HG03520 (cell line): ENCODE measurements around the gene KLHL22.
"Not testable (repeated sequence)": the region's sequence is repeated elsewhere in the genome, so short reads cannot be mapped to it uniquely, and the experiment has no call there.

Source experiments
- ATAC-seq: cut with Tn5 transposase; IDR thresholded peaks from one replicate; pipeline ENCODE4 v1.9.1; 2021; ENCODE audit warnings: mild to moderate bottlenecking, moderate library complexity; ENCODE audit not compliant: unreplicated experiment

KLHL22 gene

DNA sequence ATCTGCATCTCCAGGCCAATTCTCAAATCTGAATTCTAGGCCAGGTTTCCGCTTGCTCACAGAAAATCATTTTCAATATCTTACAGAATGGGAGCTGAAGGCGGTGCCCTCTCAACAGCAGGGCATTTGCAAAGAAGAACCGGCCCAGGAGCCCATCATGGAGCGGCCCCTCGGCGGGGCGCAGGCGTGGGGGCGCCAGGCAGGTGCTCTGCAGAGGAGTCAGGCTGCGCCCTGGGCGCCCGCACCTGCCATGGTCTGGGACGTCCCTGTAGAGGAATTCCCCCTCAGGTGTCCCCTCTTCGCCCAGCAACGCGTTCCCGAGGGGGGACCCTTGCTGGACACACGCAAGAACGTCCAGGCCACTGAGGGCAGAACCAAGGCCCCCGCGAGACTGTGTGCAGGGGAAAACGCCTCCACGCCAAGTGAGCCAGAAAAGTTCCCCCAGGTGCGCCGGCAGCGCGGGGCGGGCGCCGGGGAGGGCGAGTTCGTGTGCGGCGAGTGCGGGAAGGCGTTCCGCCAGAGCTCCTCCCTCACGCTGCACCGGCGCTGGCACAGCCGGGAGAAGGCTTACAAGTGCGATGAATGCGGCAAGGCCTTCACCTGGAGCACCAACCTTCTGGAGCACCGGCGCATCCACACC is 90.2 kb downstream of the KLHL22 start:
- ATAC-seq: no peak

DNA sequence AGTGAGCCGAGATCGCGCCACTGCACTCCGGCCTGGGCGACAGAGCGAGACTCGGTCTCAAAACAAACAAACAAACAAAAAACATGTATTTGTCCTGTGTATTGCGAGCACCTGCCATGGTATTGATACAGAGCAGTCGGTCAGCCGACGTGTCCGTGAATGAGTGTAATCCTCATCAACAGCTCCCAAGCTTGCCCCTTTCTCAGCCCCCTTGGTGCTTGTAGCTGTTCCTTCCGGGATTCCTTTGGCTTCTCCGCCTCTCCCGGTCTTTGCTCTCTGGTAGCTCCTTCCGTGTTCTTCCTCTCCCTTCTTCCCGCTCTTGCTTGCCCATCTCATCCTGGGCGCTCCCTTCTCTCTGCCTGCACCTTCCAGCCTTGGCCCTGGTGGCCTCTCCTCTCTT is 90.7 kb downstream of the KLHL22 start:
- no peak for ATAC-seq

DNA sequence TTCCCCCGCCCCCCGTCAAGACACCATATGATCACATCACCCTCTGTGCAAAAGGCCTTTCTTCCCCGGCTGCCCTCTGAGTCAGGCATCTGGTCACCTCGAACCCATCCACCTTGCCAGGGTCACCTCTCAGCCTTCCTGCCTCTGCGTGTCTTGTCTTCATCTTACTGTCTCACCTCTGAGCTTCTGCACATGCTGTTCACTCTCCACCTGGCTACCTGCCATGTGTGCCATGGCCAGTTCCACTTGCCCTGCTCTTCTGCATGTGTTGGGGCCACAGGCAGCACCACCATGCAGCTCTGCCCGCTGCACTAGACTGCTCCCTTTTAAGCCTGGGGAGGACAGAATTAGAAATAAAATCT is 91.8 kb downstream of the KLHL22 start:
- no peak for ATAC-seq

DNA sequence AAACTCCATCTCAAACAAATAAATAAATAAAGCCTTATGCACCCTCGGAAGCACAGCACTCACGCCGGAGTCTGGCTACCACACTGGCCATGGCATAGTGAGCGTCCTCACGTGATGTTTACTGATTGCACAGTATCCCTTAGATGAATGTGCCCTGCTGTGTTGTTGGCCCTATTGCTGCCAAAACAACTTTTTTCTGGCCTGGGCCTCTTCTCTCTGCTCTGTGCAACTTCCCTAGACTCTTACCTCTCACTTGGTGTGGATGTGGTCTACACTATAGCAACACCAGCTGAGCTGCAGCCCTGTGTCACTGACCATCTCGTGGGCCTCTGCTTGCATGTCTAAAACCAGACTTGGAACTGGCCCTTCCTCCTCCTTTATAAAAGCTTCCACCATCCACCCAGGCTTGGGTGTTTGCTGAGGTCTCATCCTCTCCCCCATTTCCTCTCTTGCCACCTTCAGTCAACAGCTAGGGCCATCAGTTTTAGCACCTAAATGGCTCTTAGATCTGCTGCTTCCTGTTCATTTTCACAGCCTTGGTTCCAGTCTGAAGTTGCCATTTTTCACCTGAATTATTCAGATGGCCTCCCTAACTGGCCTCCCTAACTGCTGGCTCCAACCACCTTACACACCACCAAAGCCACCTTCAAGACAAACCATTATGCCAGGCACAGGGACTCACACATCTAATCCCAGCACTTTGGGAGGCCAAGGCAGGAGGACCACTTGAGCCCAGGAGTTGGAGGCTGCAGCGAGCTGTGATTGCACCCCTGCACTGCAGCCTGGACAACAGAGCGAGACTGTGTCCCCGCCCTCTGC is 92.4 kb downstream of the KLHL22 start:
- ATAC-seq: no peak

DNA sequence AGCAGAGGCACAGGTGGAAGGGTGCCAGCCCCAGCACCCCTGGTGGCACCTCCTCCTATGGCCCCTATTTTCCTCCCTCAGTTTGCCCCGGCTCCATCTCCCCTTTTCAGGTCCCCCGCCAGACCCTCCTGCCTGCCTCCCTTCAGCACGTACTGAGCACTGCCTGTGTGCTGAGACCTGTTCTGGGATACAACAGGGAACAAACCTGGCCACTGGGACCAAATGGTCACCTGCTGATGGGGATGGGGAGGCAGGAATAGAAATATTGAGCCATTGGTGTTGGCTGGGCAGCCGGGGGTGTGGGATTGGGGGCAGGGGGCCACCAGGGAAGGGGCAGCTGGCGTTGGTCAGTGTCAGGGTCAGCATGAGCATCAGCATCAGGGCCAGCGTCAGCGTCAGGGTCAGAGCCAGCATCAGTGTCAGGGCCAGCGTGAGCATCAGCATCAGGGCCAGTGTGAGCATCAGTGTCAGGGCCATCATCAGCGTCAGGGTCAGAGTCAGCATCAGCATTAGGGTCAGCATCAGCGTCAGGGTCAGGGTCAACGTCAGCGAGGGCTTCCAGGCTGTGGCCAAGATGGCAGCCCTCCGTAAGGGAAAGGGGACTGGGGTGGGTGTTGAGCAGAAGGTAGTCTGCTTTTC is 94.1 kb downstream of the KLHL22 start:
- ATAC-seq: no peak

DNA sequence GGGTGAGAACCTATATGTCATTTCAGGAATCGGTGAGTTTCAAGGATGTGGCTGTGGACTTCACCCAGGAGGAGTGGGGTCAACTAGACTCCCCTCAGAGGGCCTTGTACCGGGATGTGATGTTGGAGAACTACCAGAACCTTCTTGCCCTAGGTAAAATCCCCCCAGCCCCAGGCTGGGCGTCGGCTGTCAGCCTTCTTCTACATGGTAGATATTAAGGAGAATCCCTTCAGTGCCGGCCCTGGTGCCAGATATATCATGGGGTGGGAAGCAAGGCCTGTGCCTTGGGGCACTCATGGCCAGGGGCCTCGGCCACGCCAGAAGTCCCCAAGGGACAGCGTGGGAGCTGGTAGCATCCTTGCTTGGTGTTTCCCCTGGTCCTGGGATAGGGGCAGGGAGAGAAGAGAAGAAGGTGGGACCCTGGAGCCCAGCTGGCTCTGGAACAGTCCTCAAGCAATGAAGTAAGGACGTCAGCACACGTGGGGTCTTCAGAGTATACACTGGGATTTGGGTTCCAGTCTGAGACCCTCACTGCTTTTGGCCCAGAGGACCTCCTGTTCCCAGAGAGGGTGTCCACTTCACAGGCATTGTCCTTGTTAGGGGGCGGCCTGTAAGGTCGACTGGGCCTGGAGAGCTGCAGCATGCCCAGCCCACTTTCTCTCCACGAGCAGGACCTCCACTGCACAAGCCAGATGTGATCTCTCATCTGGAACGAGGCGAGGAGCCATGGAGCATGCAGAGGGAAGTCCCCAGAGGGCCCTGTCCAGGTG is 94.8 kb downstream of the KLHL22 start:
- no peak for ATAC-seq

DNA sequence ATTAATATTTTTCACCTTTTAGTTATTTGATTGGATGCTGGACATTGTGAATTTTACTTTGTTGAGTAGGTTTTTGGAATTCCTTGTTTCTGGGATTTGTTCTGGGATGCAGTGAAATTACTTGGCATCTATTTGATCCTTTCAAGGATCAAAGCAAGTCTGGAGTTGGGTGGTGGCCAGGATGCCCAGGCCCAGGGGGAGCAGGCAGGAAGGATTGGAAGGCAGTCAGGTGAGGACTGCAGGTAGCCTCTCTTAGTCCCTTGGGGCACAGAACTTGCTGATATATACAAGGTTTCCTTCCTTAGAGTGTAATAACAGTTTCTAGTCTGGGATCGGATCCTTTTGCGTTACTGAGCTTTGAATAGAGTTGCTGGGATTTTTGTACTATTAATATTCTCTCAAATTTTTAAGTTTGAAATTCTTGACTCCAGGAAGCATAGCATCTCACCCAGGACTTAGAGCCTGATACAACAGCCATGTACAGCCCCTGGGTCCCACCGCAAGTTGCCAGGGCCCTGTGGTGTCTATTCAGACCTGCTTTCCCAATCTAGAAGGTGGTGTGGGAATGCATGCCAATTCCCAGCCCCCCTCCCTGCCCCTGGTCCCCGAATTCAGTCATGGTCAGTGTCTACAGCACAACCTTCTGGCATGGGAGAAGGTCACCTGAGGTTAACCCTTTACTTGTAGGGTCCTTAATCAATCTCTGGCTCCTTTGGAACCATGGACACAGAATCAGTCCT is 95.6 kb downstream of the KLHL22 start:
- no peak for ATAC-seq

DNA sequence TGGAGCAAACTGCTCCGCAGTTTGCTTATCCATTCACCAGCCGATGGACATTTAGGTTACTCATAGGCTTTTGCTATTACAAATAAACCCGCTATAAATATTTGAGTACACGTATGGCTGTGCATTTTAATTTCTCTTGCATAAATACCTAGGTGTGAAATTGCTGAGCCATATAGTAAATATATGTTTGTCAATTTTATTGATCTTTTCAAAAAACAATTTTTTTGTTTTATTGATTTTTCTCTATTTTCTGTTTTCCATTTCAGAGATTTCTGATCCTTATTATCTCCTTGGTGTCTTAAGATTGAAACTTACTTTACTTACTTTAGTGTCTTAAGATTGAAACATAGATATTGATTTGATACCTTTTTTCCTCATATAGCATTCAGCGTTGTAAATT is 97.2 kb downstream of the KLHL22 start:
- ATAC-seq: no peak

DNA sequence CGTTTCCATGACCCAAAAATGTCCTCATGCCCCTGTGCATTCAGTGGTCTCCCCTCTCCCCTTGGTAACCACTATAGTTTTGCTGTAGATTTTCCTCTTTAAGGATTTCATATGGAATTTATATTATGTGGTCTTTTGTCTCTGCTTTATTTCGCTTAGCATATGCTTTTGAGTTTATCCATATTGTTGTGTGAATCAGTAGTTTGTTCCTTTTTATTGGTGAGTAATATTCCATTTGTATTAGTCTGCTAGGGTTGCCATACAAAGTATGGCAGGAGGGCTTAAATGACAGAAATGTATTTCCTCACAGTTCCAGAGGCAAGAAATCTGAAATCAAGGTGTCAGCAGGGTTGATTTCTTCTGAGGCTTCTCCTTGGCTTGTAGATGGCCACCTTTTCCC is 98.1 kb downstream of the KLHL22 start:
- ATAC-seq: no peak

DNA sequence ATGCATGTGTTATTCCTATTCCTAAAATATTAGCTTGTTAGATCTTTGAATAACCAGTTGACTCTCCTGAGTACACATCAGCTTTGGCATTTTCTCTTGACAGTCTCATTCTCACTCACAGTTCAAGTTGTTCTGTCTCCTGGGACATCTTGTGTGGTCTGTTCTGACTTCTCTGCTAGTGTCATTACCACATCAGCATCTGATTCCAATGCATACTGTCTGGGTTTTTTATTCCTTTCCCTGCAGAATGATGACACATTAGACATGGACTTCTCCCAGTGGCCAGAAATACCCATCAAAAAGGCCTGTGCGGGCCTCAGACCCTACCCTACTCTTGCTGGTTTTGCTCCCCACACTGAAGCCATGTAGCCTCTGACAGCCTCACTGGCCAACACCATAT is 99.0 kb downstream of the KLHL22 start:
- ATAC-seq: no peak

DNA sequence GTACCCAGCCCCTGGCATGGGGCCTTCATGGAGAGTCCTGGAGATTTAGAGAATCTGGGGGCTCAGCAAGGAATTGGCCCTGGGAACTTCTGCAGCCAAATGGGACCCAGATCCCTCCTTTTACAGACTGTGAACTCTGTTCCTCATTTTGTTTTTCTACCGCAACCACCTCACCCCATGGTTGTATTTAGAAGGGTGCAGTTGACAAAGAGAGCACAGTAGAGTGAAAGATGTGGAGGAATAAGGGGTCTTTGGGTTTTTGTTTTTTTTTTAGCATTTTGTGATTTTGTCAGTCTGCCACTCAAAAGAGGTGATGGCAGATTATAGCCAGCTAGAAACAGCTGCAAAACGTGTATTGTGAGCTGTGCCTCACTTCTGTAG is 99.7 kb downstream of the KLHL22 start:
- ATAC-seq: no peak

DNA sequence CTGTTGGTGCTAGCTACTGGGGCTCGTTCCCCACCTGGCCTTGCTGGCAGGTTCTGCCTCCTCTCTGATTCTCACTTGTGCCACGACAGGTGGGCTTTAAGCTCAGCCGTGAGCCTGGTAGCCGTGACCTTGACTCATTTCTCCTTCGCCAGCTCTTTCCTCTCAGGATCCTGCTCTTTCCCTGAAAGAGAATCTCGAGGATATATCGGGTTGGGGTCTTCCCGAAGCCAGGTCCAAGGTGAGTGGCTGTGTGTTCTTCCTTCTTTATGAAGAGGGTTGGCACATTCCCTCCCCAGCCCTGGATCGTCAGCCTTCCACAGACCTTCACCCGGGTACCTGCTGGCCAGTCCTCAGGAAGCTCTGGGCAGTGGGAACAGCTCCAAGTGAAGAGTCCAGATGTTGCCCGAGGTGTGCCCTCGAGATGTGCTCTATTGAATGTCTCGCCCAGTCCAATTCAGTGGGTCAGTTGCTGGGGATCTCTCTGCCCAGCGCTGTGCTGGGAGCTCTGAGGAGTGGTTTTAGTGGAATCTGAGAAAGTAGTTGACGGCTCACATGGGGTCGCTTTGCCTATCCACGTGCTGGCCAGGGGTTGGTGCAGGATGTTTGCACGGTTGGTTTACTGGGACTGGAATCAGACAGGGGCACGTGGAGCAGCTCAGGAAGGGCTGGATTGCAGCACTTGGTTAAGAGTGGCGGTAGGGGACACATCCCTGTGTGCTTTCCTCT is 100.3 kb downstream of the KLHL22 start:
- ATAC-seq: no peak

DNA sequence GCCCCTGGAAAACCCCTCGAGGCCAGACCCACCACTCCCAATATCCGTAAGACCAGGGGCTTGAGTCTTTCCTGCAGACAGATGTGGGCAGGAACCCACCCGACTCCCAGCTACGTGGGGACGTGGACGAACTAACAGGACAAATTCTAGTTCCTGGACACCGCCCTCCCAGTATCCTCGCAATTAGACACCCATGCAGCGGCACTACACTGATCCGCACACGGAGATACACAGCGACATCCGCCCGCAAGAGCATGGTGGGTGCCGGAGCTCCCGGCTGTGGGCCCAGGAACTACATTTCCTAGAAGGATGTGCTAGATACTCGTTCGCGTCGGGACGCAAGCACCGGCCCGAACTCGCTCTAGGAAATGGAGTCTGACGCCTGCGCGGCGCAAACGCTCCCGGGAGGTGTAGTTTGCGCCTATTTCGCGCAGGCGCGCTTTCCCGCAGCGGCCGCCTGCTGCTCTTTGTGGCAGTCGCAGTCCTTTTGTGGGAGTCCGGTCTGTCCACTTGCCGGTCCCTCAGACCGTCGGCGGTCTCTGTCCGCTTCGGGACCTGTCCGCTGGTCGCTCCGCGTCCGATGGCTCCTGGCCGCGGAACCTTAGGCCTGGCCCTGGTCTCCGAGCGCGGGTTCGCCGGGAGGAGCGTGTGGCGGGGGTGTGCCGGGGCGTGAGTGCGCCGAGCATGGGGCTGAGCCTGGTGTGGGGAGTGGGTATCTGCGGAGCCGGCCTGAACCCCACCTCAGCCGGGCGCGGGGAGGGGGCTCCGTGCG is 101.7 kb downstream of the KLHL22 start, which contains the start of gene ZNF74:
ZNF74 (plus strand) TSS at position 447 of the 772 bp plus-strand sequence. CDS start 478 bp downstream, outside the sequence.
- ATAC-seq: no peak

DNA sequence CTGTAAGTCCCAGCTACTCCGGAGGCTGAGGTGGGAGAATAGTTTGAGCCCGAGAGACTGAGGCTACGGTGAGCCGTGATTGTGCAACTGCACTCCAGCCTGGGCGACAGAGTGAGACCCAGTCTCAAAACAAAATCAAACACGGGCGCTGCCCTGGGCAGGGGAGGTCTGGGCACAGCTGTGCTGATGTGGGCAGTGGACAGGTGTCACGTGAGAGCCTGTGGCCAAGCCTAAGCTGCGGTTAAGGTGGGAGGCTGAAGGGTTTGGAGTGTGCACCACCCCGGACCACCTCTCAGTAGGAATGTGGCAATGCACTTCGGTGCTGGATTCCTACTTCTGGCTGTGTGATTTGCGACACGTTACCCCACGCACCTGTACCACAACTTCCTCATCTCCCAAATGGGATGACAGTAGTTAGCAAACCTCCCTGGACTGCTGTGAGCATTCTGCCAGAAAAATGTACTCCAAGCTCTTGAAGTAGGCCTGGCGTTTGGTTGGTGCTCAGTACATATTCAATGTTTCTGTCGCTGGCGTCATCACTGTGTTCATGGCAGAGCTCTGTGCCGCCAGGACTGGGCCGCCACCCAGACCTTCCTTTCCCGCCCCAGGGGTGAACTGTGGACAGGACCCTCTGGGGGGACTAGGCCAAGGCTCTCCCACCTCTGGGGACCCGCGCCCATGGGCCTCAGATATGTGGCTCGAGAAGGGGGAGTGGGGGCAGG is 102.5 kb downstream of the KLHL22 start:
- no peak for ATAC-seq

DNA sequence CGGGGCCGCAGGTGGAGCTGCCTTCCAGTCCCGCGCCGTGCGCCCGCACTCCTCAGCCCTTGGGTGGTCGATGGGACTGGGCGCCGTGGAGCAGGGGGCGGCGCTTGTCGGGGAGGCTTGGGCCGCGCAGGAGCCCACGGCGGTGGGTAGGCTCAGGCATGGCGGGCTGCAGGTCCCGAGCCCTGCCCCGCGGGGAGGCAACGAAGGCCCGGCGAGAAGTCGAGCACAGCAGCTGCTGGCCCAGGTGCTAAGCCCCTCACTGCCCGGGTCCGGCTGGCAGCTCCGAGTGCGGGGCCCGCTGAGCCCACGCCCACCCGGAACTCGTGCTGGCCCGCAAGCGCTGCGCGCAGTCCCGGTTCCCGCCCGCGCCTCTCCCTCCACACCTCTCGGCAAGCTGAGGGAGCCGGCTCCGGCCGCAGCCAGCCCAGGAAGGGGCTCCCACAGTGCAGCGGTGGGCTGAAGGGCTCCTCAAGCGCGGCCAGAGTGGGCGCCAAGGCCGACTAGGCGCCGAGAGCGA is 103.2 kb downstream of the KLHL22 start:
- not testable (repeated sequence) for ATAC-seq
